HEK293 (cell line): Measurements from ENCODE around the gene PCBP4.

Experiments
- CTCF ChIP-seq: fragments of 450-650 bp; formaldehyde crosslinking; IDR thresholded peaks from 2 replicates; pipeline ENCODE4 v1.5.1; 2016; ENCODE audit warnings: missing biosample characterization, missing genetic modification characterization
- GFI1B ChIP-seq: fragments of 450-650 bp; formaldehyde crosslinking; IDR thresholded peaks from 2 replicates; pipeline ENCODE4 v1.5.1; 2016; ENCODE audit warnings: missing biosample characterization, missing genetic modification characterization
- KLF10 ChIP-seq: fragments of 450-650 bp; IDR thresholded peaks from 2 replicates; pipeline ENCODE4 v1.5.1; 2018; ENCODE audit warnings: missing biosample characterization, mild to moderate bottlenecking, missing genetic modification characterization
- PRDM4 ChIP-seq: fragments of 450-650 bp; formaldehyde crosslinking; IDR thresholded peaks from 2 replicates; pipeline ENCODE4 v1.5.1; 2017; ENCODE audit warnings: missing biosample characterization, missing genetic modification characterization
- ZNF138 ChIP-seq: fragments of 450-650 bp; formaldehyde crosslinking; IDR thresholded peaks from 2 replicates; pipeline ENCODE4 v1.5.1; 2016; ENCODE audit warnings: missing biosample characterization, missing genetic modification characterization, borderline replicate concordance
- ZNF423 ChIP-seq: fragments of 450-650 bp; formaldehyde crosslinking; IDR thresholded peaks from 2 replicates; pipeline ENCODE4 v1.5.1; 2016; ENCODE audit warnings: missing biosample characterization, missing genetic modification characterization
- ZNF785 ChIP-seq: fragments of 450-650 bp; formaldehyde crosslinking; IDR thresholded peaks from 2 replicates; pipeline ENCODE4 v1.5.1; 2016; ENCODE audit warnings: missing biosample characterization, missing genetic modification characterization

- TF ChIP-seq CTCF, result no peak
- TF ChIP-seq ZNF423 (tag by site-specific recombination), result no peak
- no peak for TF ChIP-seq ZNF785 (tag by site-specific recombination)
- TF ChIP-seq KLF10 (tag by site-specific recombination), result no peak
- no peak for TF ChIP-seq ZNF138 (tag by site-specific recombination)
- no peak for TF ChIP-seq PRDM4 (tag by site-specific recombination)
- no peak for TF ChIP-seq GFI1B (tag by site-specific recombination)
Measured at GRCh38 chr3:51974277-51974962, 7.2 kb upstream of the PCBP4 start.
